ENCODE measurements around the gene STIP1. TPM values are rescaled to one million over a fixed set of nuclear protein-coding genes. Genes with fewer than 3 reads are reported as not detected.

The STIP1 gene
- total and polyA plus RNA-seq, 9 of the 15 experiments (the other 6 are each of a cell fraction or from before 2014, with no cell fraction given), result 58.1 to 465 (median 346) TPM

DNA sequence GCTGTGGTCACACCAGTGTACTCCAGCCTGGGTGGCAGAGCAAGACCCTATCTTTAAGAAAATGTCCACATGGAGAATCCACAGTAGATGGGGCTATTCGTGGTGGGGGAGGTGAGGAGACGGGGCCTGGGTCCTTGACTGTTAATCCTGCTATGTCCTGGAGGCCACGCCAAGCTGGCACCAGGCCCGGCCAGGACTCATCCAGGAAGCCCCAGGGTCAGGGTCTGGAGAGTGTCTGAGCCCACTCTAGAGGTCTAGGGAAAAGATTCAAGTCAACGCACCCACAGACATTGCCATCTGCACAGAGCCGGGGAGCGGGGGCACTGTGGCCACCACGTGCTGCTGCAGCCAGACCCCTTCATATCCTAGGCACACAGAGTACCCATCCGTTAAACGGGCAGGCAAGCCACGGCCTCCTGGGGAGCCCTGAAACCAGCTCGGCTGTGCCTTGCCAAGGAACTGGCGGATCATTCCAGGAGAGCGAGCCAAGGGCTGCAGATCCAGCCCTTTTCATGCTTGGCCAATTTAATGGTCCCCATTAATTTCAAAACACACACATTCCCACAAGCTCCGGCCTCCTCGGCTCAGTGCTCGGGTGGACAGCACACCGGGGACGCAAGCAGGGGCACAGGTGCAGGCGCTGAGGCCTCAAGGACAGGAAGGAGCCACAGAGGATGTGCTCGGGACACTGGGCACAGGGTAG is 44.7 kb upstream of the STIP1 start:
- no peak for DNase-seq (ENCODE audit: extremely low read depth in 1 of 4, low spot score in 3 of 4)
- H3K9ac ChIP-seq (ENCODE audit: insufficient read depth in 1 of 2, low read depth in 2 of 2, low read length in 2 of 2), result no peak overlapping the region; a peak in 1 of 4 replicates
- intact Hi-C loops (cut with micrococcal nuclease) (loop anchor here (10.0 kb wide), 2 partner anchors 136 to 396 kb away; no protein-coding TSS in a partner anchor), in situ Hi-C loops (cut with MboI) (loop anchor here (10.0 kb wide), 1 partner anchor 376 kb away; the partner anchor contains the start of gene ZFTA)
- no peaks in the 10 kb centered on the region for H3K9me1 ChIP-seq (ENCODE audit: control insufficient read depth, insufficient read depth, low read length)
- H2AFZ ChIP-seq (ENCODE audit: low read depth, low read length), result no peak overlapping the region
- ChIA-PET POLR2A (interaction anchor here (0.7 kb wide), 1 partner anchor 9 kb away, joined by 3 read pairs; no protein-coding TSS in a partner anchor), CTCF (ENCODE audit: low intra/inter-chr PET ratio) (no interaction called here)
- peaks cover 2% of the 10 kb centered on the region; the same call in 2 of the 3 replicates for H3K79me2 ChIP-seq (ENCODE audit: control insufficient read depth, insufficient read depth, low read length)
- H4K20me1 ChIP-seq (replicated peaks; ENCODE audit: control insufficient read depth, insufficient read depth, low read length), result peaks cover 13% of the 10 kb centered on the region
- H3K4me1 ChIP-seq (replicated peaks in 1 of 2; ENCODE audit: control insufficient read depth in 2 of 2, insufficient read depth in 2 of 2, low read length in 2 of 2), result peaks cover 0 to 51% of the 10 kb centered on the region in 2 experiments; a peak in 4 of 5 replicates
- 78% methylated on average over 19 of the region's 21 CpGs for WGBS (ENCODE audit: insufficient coverage, low coverage, missing lambda C conversion rate)
- no peaks in the 10 kb centered on the region; the same call in 2 of the 3 replicates for H3K36me3 ChIP-seq (ENCODE audit: control insufficient read depth, insufficient read depth, low read length)
- H3K4me2 ChIP-seq (ENCODE audit: insufficient read depth, low read length), result no peak overlapping the region
- no peak for FAIRE-seq
- H3K27ac ChIP-seq (ENCODE audit: extremely low read depth, low read depth, low read length), result no peak overlapping the region
- no peak for ATAC-seq
- no peaks in the 10 kb centered on the region for H3K27me3 ChIP-seq (ENCODE audit: control insufficient read depth in 2 of 2, insufficient read depth in 2 of 2, low read length in 2 of 2)
- BruUV-seq (replicated peaks), result no TSS peak
- no peak overlapping the region for H3K4me3 ChIP-seq
- no peaks in the 10 kb centered on the region for H3K9me3 ChIP-seq (replicated peaks; ENCODE audit: control insufficient read depth, insufficient read depth, low read depth, low read length)
- TF ChIP-seq MTA3 (IDR thresholded peaks at IDR 0.05; ENCODE audit: borderline replicate concordance) (no peak), NCOA1 (IDR thresholded peaks at IDR 0.05; ENCODE audit: low read depth) (no peak), NELFE (IDR thresholded peaks at IDR 0.05; ENCODE audit: insufficient read depth, insufficient read length) (no peak), GABPA (tag; conservative IDR thresholded peaks at IDR 0.05; ENCODE audit: low read depth) (no peak)
- TF ChIP-seq, protein P1, sequence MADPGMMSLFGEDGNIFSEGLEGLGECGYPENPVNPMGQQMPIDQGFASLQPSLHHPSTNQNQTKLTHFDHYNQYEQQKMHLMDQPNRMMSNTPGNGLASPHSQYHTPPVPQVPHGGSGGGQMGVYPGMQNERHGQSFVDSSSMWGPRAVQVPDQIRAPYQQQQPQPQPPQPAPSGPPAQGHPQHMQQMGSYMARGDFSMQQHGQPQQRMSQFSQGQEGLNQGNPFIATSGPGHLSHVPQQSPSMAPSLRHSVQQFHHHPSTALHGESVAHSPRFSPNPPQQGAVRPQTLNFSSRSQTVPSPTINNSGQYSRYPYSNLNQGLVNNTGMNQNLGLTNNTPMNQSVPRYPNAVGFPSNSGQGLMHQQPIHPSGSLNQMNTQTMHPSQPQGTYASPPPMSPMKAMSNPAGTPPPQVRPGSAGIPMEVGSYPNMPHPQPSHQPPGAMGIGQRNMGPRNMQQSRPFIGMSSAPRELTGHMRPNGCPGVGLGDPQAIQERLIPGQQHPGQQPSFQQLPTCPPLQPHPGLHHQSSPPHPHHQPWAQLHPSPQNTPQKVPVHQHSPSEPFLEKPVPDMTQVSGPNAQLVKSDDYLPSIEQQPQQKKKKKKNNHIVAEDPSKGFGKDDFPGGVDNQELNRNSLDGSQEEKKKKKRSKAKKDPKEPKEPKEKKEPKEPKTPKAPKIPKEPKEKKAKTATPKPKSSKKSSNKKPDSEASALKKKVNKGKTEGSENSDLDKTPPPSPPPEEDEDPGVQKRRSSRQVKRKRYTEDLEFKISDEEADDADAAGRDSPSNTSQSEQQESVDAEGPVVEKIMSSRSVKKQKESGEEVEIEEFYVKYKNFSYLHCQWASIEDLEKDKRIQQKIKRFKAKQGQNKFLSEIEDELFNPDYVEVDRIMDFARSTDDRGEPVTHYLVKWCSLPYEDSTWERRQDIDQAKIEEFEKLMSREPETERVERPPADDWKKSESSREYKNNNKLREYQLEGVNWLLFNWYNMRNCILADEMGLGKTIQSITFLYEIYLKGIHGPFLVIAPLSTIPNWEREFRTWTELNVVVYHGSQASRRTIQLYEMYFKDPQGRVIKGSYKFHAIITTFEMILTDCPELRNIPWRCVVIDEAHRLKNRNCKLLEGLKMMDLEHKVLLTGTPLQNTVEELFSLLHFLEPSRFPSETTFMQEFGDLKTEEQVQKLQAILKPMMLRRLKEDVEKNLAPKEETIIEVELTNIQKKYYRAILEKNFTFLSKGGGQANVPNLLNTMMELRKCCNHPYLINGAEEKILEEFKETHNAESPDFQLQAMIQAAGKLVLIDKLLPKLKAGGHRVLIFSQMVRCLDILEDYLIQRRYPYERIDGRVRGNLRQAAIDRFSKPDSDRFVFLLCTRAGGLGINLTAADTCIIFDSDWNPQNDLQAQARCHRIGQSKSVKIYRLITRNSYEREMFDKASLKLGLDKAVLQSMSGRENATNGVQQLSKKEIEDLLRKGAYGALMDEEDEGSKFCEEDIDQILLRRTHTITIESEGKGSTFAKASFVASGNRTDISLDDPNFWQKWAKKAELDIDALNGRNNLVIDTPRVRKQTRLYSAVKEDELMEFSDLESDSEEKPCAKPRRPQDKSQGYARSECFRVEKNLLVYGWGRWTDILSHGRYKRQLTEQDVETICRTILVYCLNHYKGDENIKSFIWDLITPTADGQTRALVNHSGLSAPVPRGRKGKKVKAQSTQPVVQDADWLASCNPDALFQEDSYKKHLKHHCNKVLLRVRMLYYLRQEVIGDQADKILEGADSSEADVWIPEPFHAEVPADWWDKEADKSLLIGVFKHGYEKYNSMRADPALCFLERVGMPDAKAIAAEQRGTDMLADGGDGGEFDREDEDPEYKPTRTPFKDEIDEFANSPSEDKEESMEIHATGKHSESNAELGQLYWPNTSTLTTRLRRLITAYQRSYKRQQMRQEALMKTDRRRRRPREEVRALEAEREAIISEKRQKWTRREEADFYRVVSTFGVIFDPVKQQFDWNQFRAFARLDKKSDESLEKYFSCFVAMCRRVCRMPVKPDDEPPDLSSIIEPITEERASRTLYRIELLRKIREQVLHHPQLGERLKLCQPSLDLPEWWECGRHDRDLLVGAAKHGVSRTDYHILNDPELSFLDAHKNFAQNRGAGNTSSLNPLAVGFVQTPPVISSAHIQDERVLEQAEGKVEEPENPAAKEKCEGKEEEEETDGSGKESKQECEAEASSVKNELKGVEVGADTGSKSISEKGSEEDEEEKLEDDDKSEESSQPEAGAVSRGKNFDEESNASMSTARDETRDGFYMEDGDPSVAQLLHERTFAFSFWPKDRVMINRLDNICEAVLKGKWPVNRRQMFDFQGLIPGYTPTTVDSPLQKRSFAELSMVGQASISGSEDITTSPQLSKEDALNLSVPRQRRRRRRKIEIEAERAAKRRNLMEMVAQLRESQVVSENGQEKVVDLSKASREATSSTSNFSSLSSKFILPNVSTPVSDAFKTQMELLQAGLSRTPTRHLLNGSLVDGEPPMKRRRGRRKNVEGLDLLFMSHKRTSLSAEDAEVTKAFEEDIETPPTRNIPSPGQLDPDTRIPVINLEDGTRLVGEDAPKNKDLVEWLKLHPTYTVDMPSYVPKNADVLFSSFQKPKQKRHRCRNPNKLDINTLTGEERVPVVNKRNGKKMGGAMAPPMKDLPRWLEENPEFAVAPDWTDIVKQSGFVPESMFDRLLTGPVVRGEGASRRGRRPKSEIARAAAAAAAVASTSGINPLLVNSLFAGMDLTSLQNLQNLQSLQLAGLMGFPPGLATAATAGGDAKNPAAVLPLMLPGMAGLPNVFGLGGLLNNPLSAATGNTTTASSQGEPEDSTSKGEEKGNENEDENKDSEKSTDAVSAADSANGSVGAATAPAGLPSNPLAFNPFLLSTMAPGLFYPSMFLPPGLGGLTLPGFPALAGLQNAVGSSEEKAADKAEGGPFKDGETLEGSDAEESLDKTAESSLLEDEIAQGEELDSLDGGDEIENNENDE (IDR thresholded peaks at IDR 0.05; ENCODE audit: low read depth, low read length), result no peak
- TF ChIP-seq, protein P2, sequence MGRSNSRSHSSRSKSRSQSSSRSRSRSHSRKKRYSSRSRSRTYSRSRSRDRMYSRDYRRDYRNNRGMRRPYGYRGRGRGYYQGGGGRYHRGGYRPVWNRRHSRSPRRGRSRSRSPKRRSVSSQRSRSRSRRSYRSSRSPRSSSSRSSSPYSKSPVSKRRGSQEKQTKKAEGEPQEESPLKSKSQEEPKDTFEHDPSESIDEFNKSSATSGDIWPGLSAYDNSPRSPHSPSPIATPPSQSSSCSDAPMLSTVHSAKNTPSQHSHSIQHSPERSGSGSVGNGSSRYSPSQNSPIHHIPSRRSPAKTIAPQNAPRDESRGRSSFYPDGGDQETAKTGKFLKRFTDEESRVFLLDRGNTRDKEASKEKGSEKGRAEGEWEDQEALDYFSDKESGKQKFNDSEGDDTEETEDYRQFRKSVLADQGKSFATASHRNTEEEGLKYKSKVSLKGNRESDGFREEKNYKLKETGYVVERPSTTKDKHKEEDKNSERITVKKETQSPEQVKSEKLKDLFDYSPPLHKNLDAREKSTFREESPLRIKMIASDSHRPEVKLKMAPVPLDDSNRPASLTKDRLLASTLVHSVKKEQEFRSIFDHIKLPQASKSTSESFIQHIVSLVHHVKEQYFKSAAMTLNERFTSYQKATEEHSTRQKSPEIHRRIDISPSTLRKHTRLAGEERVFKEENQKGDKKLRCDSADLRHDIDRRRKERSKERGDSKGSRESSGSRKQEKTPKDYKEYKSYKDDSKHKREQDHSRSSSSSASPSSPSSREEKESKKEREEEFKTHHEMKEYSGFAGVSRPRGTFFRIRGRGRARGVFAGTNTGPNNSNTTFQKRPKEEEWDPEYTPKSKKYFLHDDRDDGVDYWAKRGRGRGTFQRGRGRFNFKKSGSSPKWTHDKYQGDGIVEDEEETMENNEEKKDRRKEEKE (IDR thresholded peaks at IDR 0.05; ENCODE audit: borderline replicate concordance in 1 of 2, control insufficient read depth in 1 of 2, low read depth in 2 of 2, low read length in 1 of 2), result no peak
